GM23338 (cell line): ENCODE results near the gene SLC41A3.
"Not testable (repeated sequence)": the region's sequence is repeated elsewhere in the genome, so short reads cannot be mapped to it uniquely, and the experiment has no call there.

Source experiments
- CREB1 ChIP-seq: fragments of 250-450 bp; sonication (Bioruptor Pico); IDR thresholded peaks from 2 replicates; pipeline ENCODE4 v1.5.0; 2020; ENCODE audit warnings: low read depth, mild to moderate bottlenecking, moderate library complexity
- EZH2 ChIP-seq: fragments of 200-600 bp; sonication (generic); IDR thresholded peaks from one replicate; pipeline ENCODE4 v1.8.0; 2017; ENCODE audit warnings: antibody characterized with exemption, mild to moderate bottlenecking, low read depth; ENCODE audit not compliant: unreplicated experiment
- EZH2phosphoT487 ChIP-seq: fragments of 200-600 bp; sonication (generic); IDR thresholded peaks from one replicate; pipeline ENCODE4 v1.8.1; 2018; ENCODE audit warnings: antibody characterized with exemption; ENCODE audit not compliant: unreplicated experiment
- JUNB ChIP-seq: IDR thresholded peaks from one replicate; pipeline ENCODE4 v1.6.1; 2016; ENCODE audit warnings: antibody characterized with exemption; ENCODE audit not compliant: unreplicated experiment
- NANOG ChIP-seq: IDR thresholded peaks from 2 replicates; pipeline ENCODE4 v1.6.1; 2016; ENCODE audit warnings: antibody characterized with exemption, borderline replicate concordance
- POLR2AphosphoS5 ChIP-seq: IDR thresholded peaks from 2 replicates; pipeline ENCODE4 v1.6.1; 2016; ENCODE audit warnings: antibody characterized with exemption, low read depth
- ZNF114 ChIP-seq: fragments of 250-450 bp; sonication (Bioruptor Pico); IDR thresholded peaks from 2 replicates; pipeline ENCODE4 v1.5.0; 2020; ENCODE audit warnings: mild to moderate bottlenecking, moderate library complexity
- ZNF331 ChIP-seq: fragments of 250-450 bp; sonication (Bioruptor Pico); IDR thresholded peaks from 2 replicates; pipeline ENCODE4 v1.5.0; 2020; ENCODE audit warnings: low read depth, mild to moderate bottlenecking, moderate library complexity
- TF ChIP-seq, protein P1 (sequence below), 2 experiments: fragments of 200-600 bp in 1 of 2; sonication (generic) in 1 of 2; conservative IDR thresholded peaks; 2 replicates each; pipeline versions ENCODE4 v1.5.1 to v1.6.1; 2016 to 2017; ENCODE audit warnings: antibody characterized with exemption in 2 of 2, low read depth in 2 of 2, mild to moderate bottlenecking in 2 of 2, moderate library complexity in 1 of 2
- TF ChIP-seq, protein P2 (sequence below): IDR thresholded peaks from one replicate; pipeline ENCODE4 v1.6.1; 2018; ENCODE audit warnings: antibody characterized with exemption; ENCODE audit not compliant: unreplicated experiment
- TF ChIP-seq, protein P3 (sequence below): fragments of 250-450 bp; sonication (Bioruptor Pico); IDR thresholded peaks from 2 replicates; pipeline ENCODE4 v1.5.0; 2020; ENCODE audit warnings: mild to moderate bottlenecking, moderate library complexity
- TF ChIP-seq, protein P4 (sequence below): IDR thresholded peaks from 2 replicates; pipeline ENCODE4 v1.6.1; 2016; ENCODE audit warnings: antibody characterized with exemption

DNA sequence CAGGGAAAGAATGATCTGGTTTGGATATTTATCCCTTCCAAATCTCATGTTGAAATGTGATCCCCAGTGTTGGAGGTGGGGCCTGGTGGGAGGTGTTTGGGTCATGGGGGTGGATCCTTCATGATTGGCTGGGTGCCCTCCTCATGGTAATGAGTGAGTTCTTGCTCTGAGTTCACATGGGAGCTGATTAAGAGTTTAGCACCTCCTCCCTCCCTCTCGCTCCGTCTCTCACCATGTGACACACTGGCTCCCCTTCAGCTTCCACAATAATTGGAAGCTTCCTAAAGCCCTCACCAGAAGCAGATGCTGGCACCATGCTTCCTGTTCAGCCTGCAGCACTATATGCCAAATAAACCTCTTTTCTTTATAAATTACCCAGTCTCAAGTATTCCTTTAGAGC lies 45.1 kb downstream of the SLC41A3 start:
- TF ChIP-seq, protein P1, sequence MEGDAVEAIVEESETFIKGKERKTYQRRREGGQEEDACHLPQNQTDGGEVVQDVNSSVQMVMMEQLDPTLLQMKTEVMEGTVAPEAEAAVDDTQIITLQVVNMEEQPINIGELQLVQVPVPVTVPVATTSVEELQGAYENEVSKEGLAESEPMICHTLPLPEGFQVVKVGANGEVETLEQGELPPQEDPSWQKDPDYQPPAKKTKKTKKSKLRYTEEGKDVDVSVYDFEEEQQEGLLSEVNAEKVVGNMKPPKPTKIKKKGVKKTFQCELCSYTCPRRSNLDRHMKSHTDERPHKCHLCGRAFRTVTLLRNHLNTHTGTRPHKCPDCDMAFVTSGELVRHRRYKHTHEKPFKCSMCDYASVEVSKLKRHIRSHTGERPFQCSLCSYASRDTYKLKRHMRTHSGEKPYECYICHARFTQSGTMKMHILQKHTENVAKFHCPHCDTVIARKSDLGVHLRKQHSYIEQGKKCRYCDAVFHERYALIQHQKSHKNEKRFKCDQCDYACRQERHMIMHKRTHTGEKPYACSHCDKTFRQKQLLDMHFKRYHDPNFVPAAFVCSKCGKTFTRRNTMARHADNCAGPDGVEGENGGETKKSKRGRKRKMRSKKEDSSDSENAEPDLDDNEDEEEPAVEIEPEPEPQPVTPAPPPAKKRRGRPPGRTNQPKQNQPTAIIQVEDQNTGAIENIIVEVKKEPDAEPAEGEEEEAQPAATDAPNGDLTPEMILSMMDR (conservative IDR thresholded peaks at IDR 0.05; ENCODE audit: low read depth in 2 of 2), result not testable (repeated sequence)
- TF ChIP-seq EZH2phosphoT487; EZH2; POLR2AphosphoS5; CREB1; ZNF114 (CRISPR knock-in tag); JUNB; NANOG; ZNF331 (CRISPR knock-in tag): not testable (repeated sequence)
- TF ChIP-seq, protein P2, sequence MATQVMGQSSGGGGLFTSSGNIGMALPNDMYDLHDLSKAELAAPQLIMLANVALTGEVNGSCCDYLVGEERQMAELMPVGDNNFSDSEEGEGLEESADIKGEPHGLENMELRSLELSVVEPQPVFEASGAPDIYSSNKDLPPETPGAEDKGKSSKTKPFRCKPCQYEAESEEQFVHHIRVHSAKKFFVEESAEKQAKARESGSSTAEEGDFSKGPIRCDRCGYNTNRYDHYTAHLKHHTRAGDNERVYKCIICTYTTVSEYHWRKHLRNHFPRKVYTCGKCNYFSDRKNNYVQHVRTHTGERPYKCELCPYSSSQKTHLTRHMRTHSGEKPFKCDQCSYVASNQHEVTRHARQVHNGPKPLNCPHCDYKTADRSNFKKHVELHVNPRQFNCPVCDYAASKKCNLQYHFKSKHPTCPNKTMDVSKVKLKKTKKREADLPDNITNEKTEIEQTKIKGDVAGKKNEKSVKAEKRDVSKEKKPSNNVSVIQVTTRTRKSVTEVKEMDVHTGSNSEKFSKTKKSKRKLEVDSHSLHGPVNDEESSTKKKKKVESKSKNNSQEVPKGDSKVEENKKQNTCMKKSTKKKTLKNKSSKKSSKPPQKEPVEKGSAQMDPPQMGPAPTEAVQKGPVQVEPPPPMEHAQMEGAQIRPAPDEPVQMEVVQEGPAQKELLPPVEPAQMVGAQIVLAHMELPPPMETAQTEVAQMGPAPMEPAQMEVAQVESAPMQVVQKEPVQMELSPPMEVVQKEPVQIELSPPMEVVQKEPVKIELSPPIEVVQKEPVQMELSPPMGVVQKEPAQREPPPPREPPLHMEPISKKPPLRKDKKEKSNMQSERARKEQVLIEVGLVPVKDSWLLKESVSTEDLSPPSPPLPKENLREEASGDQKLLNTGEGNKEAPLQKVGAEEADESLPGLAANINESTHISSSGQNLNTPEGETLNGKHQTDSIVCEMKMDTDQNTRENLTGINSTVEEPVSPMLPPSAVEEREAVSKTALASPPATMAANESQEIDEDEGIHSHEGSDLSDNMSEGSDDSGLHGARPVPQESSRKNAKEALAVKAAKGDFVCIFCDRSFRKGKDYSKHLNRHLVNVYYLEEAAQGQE, result not testable (repeated sequence)
- TF ChIP-seq, protein P3, sequence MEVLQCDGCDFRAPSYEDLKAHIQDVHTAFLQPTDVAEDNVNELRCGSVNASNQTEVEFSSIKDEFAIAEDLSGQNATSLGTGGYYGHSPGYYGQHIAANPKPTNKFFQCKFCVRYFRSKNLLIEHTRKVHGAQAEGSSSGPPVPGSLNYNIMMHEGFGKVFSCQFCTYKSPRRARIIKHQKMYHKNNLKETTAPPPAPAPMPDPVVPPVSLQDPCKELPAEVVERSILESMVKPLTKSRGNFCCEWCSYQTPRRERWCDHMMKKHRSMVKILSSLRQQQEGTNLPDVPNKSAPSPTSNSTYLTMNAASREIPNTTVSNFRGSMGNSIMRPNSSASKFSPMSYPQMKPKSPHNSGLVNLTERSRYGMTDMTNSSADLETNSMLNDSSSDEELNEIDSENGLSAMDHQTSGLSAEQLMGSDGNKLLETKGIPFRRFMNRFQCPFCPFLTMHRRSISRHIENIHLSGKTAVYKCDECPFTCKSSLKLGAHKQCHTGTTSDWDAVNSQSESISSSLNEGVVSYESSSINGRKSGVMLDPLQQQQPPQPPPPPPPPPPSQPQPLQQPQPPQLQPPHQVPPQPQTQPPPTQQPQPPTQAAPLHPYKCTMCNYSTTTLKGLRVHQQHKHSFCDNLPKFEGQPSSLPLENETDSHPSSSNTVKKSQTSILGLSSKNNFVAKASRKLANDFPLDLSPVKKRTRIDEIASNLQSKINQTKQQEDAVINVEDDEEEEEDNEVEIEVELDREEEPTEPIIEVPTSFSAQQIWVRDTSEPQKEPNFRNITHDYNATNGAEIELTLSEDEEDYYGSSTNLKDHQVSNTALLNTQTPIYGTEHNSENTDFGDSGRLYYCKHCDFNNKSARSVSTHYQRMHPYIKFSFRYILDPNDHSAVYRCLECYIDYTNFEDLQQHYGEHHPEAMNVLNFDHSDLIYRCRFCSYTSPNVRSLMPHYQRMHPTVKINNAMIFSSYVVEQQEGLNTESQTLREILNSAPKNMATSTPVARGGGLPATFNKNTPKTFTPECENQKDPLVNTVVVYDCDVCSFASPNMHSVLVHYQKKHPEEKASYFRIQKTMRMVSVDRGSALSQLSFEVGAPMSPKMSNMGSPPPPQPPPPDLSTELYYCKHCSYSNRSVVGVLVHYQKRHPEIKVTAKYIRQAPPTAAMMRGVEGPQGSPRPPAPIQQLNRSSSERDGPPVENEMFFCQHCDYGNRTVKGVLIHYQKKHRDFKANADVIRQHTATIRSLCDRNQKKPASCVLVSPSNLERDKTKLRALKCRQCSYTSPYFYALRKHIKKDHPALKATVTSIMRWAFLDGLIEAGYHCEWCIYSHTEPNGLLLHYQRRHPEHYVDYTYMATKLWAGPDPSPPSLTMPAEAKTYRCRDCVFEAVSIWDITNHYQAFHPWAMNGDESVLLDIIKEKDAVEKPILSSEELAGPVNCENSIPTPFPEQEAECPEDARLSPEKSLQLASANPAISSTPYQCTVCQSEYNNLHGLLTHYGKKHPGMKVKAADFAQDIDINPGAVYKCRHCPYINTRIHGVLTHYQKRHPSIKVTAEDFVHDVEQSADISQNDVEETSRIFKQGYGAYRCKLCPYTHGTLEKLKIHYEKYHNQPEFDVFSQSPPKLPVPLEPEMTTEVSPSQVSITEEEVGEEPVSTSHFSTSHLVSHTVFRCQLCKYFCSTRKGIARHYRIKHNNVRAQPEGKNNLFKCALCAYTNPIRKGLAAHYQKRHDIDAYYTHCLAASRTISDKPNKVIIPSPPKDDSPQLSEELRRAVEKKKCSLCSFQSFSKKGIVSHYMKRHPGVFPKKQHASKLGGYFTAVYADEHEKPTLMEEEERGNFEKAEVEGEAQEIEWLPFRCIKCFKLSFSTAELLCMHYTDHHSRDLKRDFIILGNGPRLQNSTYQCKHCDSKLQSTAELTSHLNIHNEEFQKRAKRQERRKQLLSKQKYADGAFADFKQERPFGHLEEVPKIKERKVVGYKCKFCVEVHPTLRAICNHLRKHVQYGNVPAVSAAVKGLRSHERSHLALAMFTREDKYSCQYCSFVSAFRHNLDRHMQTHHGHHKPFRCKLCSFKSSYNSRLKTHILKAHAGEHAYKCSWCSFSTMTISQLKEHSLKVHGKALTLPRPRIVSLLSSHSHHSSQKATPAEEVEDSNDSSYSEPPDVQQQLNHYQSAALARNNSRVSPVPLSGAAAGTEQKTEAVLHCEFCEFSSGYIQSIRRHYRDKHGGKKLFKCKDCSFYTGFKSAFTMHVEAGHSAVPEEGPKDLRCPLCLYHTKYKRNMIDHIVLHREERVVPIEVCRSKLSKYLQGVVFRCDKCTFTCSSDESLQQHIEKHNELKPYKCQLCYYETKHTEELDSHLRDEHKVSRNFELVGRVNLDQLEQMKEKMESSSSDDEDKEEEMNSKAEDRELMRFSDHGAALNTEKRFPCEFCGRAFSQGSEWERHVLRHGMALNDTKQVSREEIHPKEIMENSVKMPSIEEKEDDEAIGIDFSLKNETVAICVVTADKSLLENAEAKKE, result not testable (repeated sequence)
- TF ChIP-seq, protein P4, sequence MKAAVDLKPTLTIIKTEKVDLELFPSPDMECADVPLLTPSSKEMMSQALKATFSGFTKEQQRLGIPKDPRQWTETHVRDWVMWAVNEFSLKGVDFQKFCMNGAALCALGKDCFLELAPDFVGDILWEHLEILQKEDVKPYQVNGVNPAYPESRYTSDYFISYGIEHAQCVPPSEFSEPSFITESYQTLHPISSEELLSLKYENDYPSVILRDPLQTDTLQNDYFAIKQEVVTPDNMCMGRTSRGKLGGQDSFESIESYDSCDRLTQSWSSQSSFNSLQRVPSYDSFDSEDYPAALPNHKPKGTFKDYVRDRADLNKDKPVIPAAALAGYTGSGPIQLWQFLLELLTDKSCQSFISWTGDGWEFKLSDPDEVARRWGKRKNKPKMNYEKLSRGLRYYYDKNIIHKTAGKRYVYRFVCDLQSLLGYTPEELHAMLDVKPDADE, result not testable (repeated sequence)
